HCT116 (cell line): ENCODE measurements around the gene ACO2. TPM values are rescaled to one million over a fixed set of nuclear protein-coding genes. Genes with fewer than 3 reads are reported as not detected.
A peak's percentile ranks its signal among the peaks of the same experiment; 100 is the strongest.

Experiments
- ATAC-seq: fragments of 200-7000 bp; cut with Tn5 transposase; 2 replicates; pipeline ENCODE4 v1.9.1; 2020; ENCODE audit warnings: mild to moderate bottlenecking, moderate library complexity
- Bru-seq: library from RNA; stranded (reverse); fragments of 400-500 nt; gene quantifications from one replicate; lab custom pipeline; 2021; lab: Mats Ljungman, UMichigan
- BruChase-seq, 2 experiments: library from RNA; stranded (reverse); fragments of 400-500 nt; gene quantifications; one replicate each; lab custom pipeline; 2021; lab: Mats Ljungman, UMichigan
- BruUV-seq: library from RNA; stranded (reverse); fragments of 400-500 nt; replicated peaks from 2 replicates; lab custom pipeline; 2021; lab: Mats Ljungman, UMichigan
- CTCF ChIA-PET: fragments of 300-600 bp; sonication (Branson Sonifier 250); formaldehyde crosslinking; loops from one replicate; lab custom pipeline; 2021; ENCODE audit warnings: antibody characterized with exemption; lab: Charles Lee
- POLR2A ChIA-PET: fragments of 300-600, 350-600 bp; sonication (Branson Sonifier 250); formaldehyde crosslinking; loops from one replicate; lab custom pipeline; 2021; ENCODE audit warnings: antibody characterized with exemption; lab: Charles Lee
- RAD21 ChIA-PET, 2 experiments: fragments of 300-600 bp; sonication (Branson Sonifier 250); formaldehyde crosslinking; loops; one replicate each; lab custom pipeline; 2023; ENCODE audit warnings: low total read pairs in 2 of 2; ENCODE audit not compliant: uncharacterized antibody in 2 of 2, unreplicated experiment in 2 of 2, low non-redundant PET in 1 of 2; lab: Charles Lee
- DNase-seq: peaks from one replicate; pipeline ENCODE4 v3.0.0-alpha.2; 2010; ENCODE audit warnings: low read depth, low spot score
- H2AFZ ChIP-seq: fragments of 200-600 bp; shearing (Covaris generic), sonication (generic); 2 replicates; pipeline ENCODE4 v1.6.1; 2017; ENCODE audit warnings: low read depth, mixed run types, mixed read lengths, antibody characterized with exemption, low read length; ENCODE audit not compliant: poor library complexity, severe bottlenecking
- H3K27ac ChIP-seq: 2 replicates; pipeline ENCODE4 v1.5.1; 2012; ENCODE audit warnings: low read depth, low read length
- H3K27me3 ChIP-seq: fragments of 200-600 bp; sonication (generic); 2 replicates; pipeline ENCODE4 v1.6.1; 2016; ENCODE audit warnings: mixed run types, low read length, mixed read lengths; ENCODE audit not compliant: insufficient read depth
- H3K36me3 ChIP-seq, 2 experiments: fragments of 200-500 bp in 1 of 2; fragments of 200-600 bp in 1 of 2; sonication (Bioruptor generic) in 1 of 2; sonication (generic) in 1 of 2; 2 replicates each; pipeline versions ENCODE4 v1.5.1 to v1.6.1; 2014 to 2016; ENCODE audit warnings: low read length in 2 of 2, inconsistent platforms in 1 of 2, mixed read lengths in 1 of 2, mixed run types in 1 of 2; ENCODE audit not compliant: insufficient read depth in 2 of 2, control insufficient read depth in 1 of 2
- H3K4me1 ChIP-seq, 2 experiments: fragments of 200-600 bp in 1 of 2; sonication (generic) in 1 of 2; 2 replicates each; pipeline versions ENCODE4 v1.5.1 to v1.6.1; 2012 to 2017; ENCODE audit warnings: low read length in 2 of 2, inconsistent platforms in 1 of 2, mild to moderate bottlenecking in 1 of 2, mixed read lengths in 1 of 2, mixed run types in 1 of 2, moderate library complexity in 1 of 2; ENCODE audit not compliant: insufficient read depth in 2 of 2, control insufficient read depth in 1 of 2
- H3K4me2 ChIP-seq: fragments of 200-600 bp; sonication (generic); 2 replicates; pipeline ENCODE4 v1.6.1; 2017; ENCODE audit warnings: mixed run types, low read length, mixed read lengths
- H3K4me3 ChIP-seq, 2 experiments: fragments of 200-600 bp in 1 of 2; sonication (generic) in 1 of 2; replicated peaks in 1 of 2; 2 replicates each; pipeline ENCODE4 v1.5.1; 2011 to 2016; ENCODE audit warnings: low read length in 2 of 2, control low read depth in 1 of 2, low read depth in 1 of 2, mild to moderate bottlenecking in 1 of 2, mixed read lengths in 1 of 2, mixed run types in 1 of 2
- H3K79me2 ChIP-seq: fragments of 200-600 bp; sonication (generic); 2 replicates; pipeline ENCODE4 v1.6.1; 2017; ENCODE audit warnings: mild to moderate bottlenecking, mixed run types, low read length, moderate library complexity, mixed read lengths; ENCODE audit not compliant: insufficient read depth
- H3K9ac ChIP-seq: fragments of 200-600 bp; sonication (generic); 2 replicates; pipeline ENCODE4 v1.6.1; 2016; ENCODE audit warnings: low read length, mixed read lengths
- H3K9me2 ChIP-seq: fragments of 200-600 bp; sonication (generic), shearing (Covaris generic); 2 replicates; pipeline ENCODE4 v1.6.1; 2017; ENCODE audit warnings: mixed run types, mild to moderate bottlenecking, moderate library complexity; ENCODE audit not compliant: insufficient read depth
- H3K9me3 ChIP-seq, 2 experiments: fragments of 200-500 bp in 1 of 2; fragments of 200-600 bp in 1 of 2; sonication (Bioruptor generic) in 1 of 2; sonication (generic) in 1 of 2; 2 replicates each; pipeline ENCODE4 v1.6.1; 2014 to 2017; ENCODE audit warnings: low read length in 2 of 2, mixed read lengths in 2 of 2, inconsistent platforms in 1 of 2, low read depth in 1 of 2, mild to moderate bottlenecking in 1 of 2, mixed run types in 1 of 2, moderate library complexity in 1 of 2; ENCODE audit not compliant: control insufficient read depth in 1 of 2, insufficient read depth in 1 of 2
- H4K20me1 ChIP-seq: fragments of 200-600 bp; sonication (generic), shearing (Covaris generic); 2 replicates; pipeline ENCODE4 v1.6.1; 2017; ENCODE audit warnings: mixed run types, mild to moderate bottlenecking, moderate library complexity; ENCODE audit not compliant: insufficient read depth
- ATF3 ChIP-seq: IDR thresholded peaks from 2 replicates; pipeline ENCODE4 v1.6.1; 2012
- CBX3 ChIP-seq: IDR thresholded peaks from 2 replicates; pipeline ENCODE4 v1.6.1; 2012; ENCODE audit warnings: low read depth
- CTCF ChIP-seq, 3 experiments: fragments of 200-600 bp in 1 of 3; sonication (generic) in 1 of 3; IDR thresholded peaks in 2 of 3; conservative IDR thresholded peaks in 1 of 3; 2 replicates each; pipeline ENCODE4 v1.5.1; 2012 to 2017; ENCODE audit warnings: low read depth in 2 of 3, low read length in 2 of 3, antibody characterized with exemption in 1 of 3, borderline replicate concordance in 1 of 3, control low read depth in 1 of 3, mild to moderate bottlenecking in 1 of 3, mixed read lengths in 1 of 3, mixed run types in 1 of 3, moderate library complexity in 1 of 3; ENCODE audit not compliant: insufficient read depth in 1 of 3
- EGR1 ChIP-seq: IDR thresholded peaks from 2 replicates; pipeline ENCODE4 v1.6.1; 2012; ENCODE audit warnings: low read depth
- ELF1 ChIP-seq: IDR thresholded peaks from 2 replicates; pipeline ENCODE4 v1.6.1; 2012; ENCODE audit warnings: low read depth, borderline replicate concordance
- EZH2 ChIP-seq: fragments of 200-600 bp; sonication (generic); IDR thresholded peaks from 2 replicates; pipeline ENCODE4 v1.6.1; 2017; ENCODE audit warnings: antibody characterized with exemption, mixed run types
- FOSL1 ChIP-seq: IDR thresholded peaks from 2 replicates; pipeline ENCODE4 v1.6.1; 2012; ENCODE audit warnings: low read depth
- JUND ChIP-seq: IDR thresholded peaks from 2 replicates; pipeline ENCODE4 v1.6.1; 2012
- POLR2A ChIP-seq: IDR thresholded peaks from 2 replicates; pipeline ENCODE4 v1.7.0; 2011; ENCODE audit warnings: borderline replicate concordance; ENCODE audit not compliant: insufficient read depth, insufficient read length; ENCODE audit errors: extremely low read depth
- RAD21 ChIP-seq: IDR thresholded peaks from 2 replicates; pipeline ENCODE4 v1.6.1; 2012; ENCODE audit warnings: low read depth, mild to moderate bottlenecking
- SIN3A ChIP-seq: IDR thresholded peaks from 2 replicates; pipeline ENCODE4 v1.6.1; 2012; ENCODE audit warnings: low read depth
- SP1 ChIP-seq: IDR thresholded peaks from 2 replicates; pipeline ENCODE4 v1.6.1; 2012; ENCODE audit warnings: low read depth
- YY1 ChIP-seq: IDR thresholded peaks from 2 replicates; pipeline ENCODE4 v1.6.1; 2011; ENCODE audit warnings: low read length, low read depth, moderate library complexity, mild to moderate bottlenecking; ENCODE audit not compliant: insufficient replicate concordance; ENCODE audit errors: extremely low read depth
- ZBTB33 ChIP-seq: IDR thresholded peaks from 2 replicates; pipeline ENCODE4 v1.6.1; 2011; ENCODE audit warnings: mild to moderate bottlenecking, low read length, moderate library complexity; ENCODE audit not compliant: insufficient replicate concordance; ENCODE audit errors: extremely low read depth
- ZFX ChIP-seq: fragments of 450-650 bp; IDR thresholded peaks from 2 replicates; pipeline ENCODE4 v1.6.1; 2017
- ZNF274 ChIP-seq: fragments of 200-500 bp; sonication (Bioruptor generic); IDR thresholded peaks from 2 replicates; pipeline ENCODE4 v1.6.1; 2014; ENCODE audit warnings: mild to moderate bottlenecking, low read depth, low read length, inconsistent platforms
- intact Hi-C: fragments of 100-400 bp; cut with micrococcal nuclease; formaldehyde crosslinking; loops from 2 replicates; pipeline ENCODE4 v1.10.0; 2022
- long read RNA-seq: library from polyadenylated mRNA; unstranded; transcript quantifications from one replicate; pipeline ENCODE4 v2.0.0, GENCODE V29; 2021; ENCODE audit not compliant: unreplicated experiment
- polyA plus RNA-seq: library from polyadenylated mRNA; unstranded; fragments of >200 nt; gene quantifications from 2 replicates; pipeline ENCODE4 v1.2.1, GENCODE V29; 2012; ENCODE audit warnings: missing spikeins
- total RNA-seq: library from RNA; stranded (reverse); gene quantifications from one replicate; pipeline ENCODE4 v1.2.1, GENCODE V29; 2021; ENCODE audit not compliant: unreplicated experiment

ACO2 gene
- 108 TPM for total RNA-seq
- 118 and 123 TPM in 2 replicates for polyA plus RNA-seq
- percentile 74 among the genes with signal in this experiment for Bru-seq, nascent RNA
- percentile 73 among the genes with signal in this experiment for BruChase-seq, experiment 1, labeled RNA remaining after a 6-hour chase
- BruChase-seq, experiment 2, labeled RNA remaining after a 2-hour chase: percentile 70 among the genes with signal in this experiment
- long read RNA-seq, transcript ACO2-201 (18 exons, 2,741 nt): major isoform, 118 of 174 reads
- long read RNA-seq, partial matches to known transcripts: 31 of 174 reads
- long read RNA-seq, other reads (novel, unspliced or antisense): 24 of 174 reads

- peaks cover 14 to 17% of the 10 kb centered on the region in 2 experiments; a peak in 3 of 4 replicates for H3K4me1 ChIP-seq
- peak within 1 kb of the TSS; percentile 94 for H3K9ac ChIP-seq
- intact Hi-C loops: loop anchor here (1.0 kb wide), 1 partner anchor 20 kb away; no protein-coding TSS in a partner anchor
- peak; percentile 92 for ATAC-seq
- no peaks in the 10 kb centered on the region for H3K9me2 ChIP-seq
- H3K9me3 ChIP-seq: no peaks in the 10 kb centered on the region
- H3K27me3 ChIP-seq: no peaks in the 10 kb centered on the region
- H3K27ac ChIP-seq: peak within 1 kb of the TSS; percentile 85
- H3K79me2 ChIP-seq: peaks cover 94% of the 10 kb centered on the region
- ChIA-PET CTCF (interaction anchor here (0.8 to 1.4 kb wide), 6 partner anchors 20 to 546 kb away, joined by 3 to 6 read pairs (median 3); no protein-coding TSS in a partner anchor), POLR2A (interaction anchor here (0.7 to 2.5 kb wide), 10 partner anchors 10 to 638 kb away, joined by 3 to 57 read pairs (median 5); partner anchors contain the start of genes PMM1 and TOB2), RAD21 (no interaction called here)
- H3K4me2 ChIP-seq: peak within 1 kb of the TSS; percentile 86
- H3K4me3 ChIP-seq: peak within 1 kb of the TSS; percentile 83 to 87
- BruUV-seq: no TSS peak
- H4K20me1 ChIP-seq: no peaks in the 10 kb centered on the region
- H3K36me3 ChIP-seq: peaks cover 28 to 40% of the 10 kb centered on the region in 2 experiments; a peak in 3 of 4 replicates
- peak; percentile 97 for DNase-seq
- no peak within 1 kb of the TSS for H2AFZ ChIP-seq
- TF ChIP-seq POLR2A (peak; percentile 40), SP1 (peak; percentile 94), EZH2 (no peak), JUND (no peak; the same call in 1 of the 2 replicates), CTCF (IDR thresholded peaks at IDR 0.05 in 2 of 3, conservative IDR thresholded peaks at IDR 0.05 in 1 of 3; ENCODE audit: borderline replicate concordance in 1 of 3, insufficient read depth in 1 of 3, low read depth in 2 of 3, low read length in 2 of 3) (no peak), ATF3 (no peak), ZBTB33 (peak; percentile 91), ZFX (no peak), EGR1 (peak; percentile 33; the same call in 1 of the 2 replicates), SIN3A (no peak; the same call in none of the 2 replicates), ELF1 (peak; percentile 91), CBX3 (no peak; the same call in 1 of the 2 replicates), ZNF274 (no peak), FOSL1 (no peak), RAD21 (no peak), YY1 (peak; percentile 98)
Measured at GRCh38 chr22:41468381-41469217, at the start of gene ACO2, which contains the start of gene PHF5A. Gene ACO2, plus strand, starts transcription at chr22:41469117. Its CDS starts 30 bp downstream, at chr22:41469147. Gene PHF5A, minus strand, starts transcription at chr22:41468692. Its CDS starts 39 bp downstream, at chr22:41468653.
